ENCODE results near the gene PXT1.

Gene PXT1

GRCh38 chr6:36353411-36353915 is 89.2 kb downstream of the PXT1 start (continued):
- TF ChIP-seq, protein P1, sequence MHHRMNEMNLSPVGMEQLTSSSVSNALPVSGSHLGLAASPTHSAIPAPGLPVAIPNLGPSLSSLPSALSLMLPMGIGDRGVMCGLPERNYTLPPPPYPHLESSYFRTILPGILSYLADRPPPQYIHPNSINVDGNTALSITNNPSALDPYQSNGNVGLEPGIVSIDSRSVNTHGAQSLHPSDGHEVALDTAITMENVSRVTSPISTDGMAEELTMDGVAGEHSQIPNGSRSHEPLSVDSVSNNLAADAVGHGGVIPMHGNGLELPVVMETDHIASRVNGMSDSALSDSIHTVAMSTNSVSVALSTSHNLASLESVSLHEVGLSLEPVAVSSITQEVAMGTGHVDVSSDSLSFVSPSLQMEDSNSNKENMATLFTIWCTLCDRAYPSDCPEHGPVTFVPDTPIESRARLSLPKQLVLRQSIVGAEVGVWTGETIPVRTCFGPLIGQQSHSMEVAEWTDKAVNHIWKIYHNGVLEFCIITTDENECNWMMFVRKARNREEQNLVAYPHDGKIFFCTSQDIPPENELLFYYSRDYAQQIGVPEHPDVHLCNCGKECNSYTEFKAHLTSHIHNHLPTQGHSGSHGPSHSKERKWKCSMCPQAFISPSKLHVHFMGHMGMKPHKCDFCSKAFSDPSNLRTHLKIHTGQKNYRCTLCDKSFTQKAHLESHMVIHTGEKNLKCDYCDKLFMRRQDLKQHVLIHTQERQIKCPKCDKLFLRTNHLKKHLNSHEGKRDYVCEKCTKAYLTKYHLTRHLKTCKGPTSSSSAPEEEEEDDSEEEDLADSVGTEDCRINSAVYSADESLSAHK (tag by site-specific recombination; IDR thresholded peaks at IDR 0.05) = no peak
- TF ChIP-seq ZNF660 (tag by site-specific recombination; IDR thresholded peaks at IDR 0.05) (0 out of 2 replicates have a peak, but pooled peaks have one; percentile 64), REPIN1 (tag by site-specific recombination; IDR thresholded peaks at IDR 0.05; ENCODE audit: low read depth) (no peak)

DNA sequence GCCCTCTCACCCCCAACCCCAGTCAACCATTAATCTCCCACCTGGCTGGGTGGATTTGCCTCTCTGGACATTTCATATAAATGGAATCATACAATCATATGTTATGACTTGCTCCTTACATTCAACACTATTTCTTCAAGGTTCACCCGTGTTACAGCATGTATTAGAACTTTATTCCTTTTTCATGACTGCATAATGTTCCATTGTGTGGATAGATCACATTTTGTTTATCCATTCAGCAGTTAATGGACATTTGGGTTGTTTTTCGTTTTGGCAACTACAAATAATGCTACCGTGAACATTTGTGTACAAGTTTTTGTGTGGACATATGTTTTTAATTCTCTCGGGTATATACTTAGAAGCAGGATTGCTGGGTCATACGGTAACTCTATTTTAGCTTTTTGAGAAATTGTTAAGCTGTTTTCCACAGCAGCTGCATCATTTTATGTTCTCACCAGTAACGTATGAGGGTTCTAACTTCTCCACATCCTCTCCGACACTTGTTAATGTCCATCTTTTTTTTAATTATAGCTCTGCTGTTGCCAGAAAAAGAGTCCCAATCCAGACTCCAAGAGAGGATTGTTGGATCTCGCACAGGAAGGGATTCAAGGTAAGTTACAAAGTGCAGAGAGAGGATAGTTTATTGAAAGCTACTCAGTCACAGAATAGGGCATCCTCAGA is 90.0 kb downstream of the PXT1 start:
- Histone ChIP-seq H3K4me3 (ENCODE audit: low read depth, low read length) (no peak overlapping the region), H3K27ac (ENCODE audit: extremely low read depth, low read depth, low read length) (no peak overlapping the region), H3K36me3 (ENCODE audit: control insufficient read depth in 2 of 2, insufficient read depth in 1 of 2, low read length in 2 of 2) (no peaks in the 10 kb centered on the region), H3K4me1 (ENCODE audit: control insufficient read depth, insufficient read depth, low read length) (peaks cover 3% of the 10 kb centered on the region; the same call in 1 of the 2 replicates), H3K9me3 (ENCODE audit: control insufficient read depth, insufficient read depth, low read depth, low read length) (no peaks in the 10 kb centered on the region)
- TF ChIP-seq ELK4 (IDR thresholded peaks at IDR 0.05; ENCODE audit: borderline replicate concordance, low read depth, low read length) (no peak), ZNF146 (tag by site-specific recombination; IDR thresholded peaks at IDR 0.05) (peak; percentile 99), ZNF785 (tag by site-specific recombination; IDR thresholded peaks at IDR 0.05) (no peak), ZNF518A (tag by site-specific recombination; conservative IDR thresholded peaks at IDR 0.05; ENCODE audit: low read depth) (no peak), ZNF37A (tag by site-specific recombination; IDR thresholded peaks at IDR 0.05) (no peak), ZNF426 (tag by site-specific recombination; IDR thresholded peaks at IDR 0.05) (no peak), ZNF580 (tag by site-specific recombination; IDR thresholded peaks at IDR 0.05) (peak; percentile 85), ZNF184 (tag by site-specific recombination; IDR thresholded peaks at IDR 0.05) (peak; percentile 99), ZNF560 (tag by site-specific recombination; IDR thresholded peaks at IDR 0.05; ENCODE audit: borderline replicate concordance) (no peak)
- ChIA-PET CTCF (interaction anchor here (0.6 to 17.7 kb wide), 7 partner anchors 6 to 211 kb away, joined by 3 to 234 read pairs (median 3); partner anchors contain the start of gene BNIP5), POLR2A (no interaction called here)

All from HEK293 (cell line).